ENCODE data around the gene TPD52L1. TPM values are rescaled to one million over a fixed set of nuclear protein-coding genes. Genes with fewer than 3 reads are reported as not detected.

The TPD52L1 gene
- total and polyA plus RNA-seq, 2 donors (not counting 3 experiments of a cell fraction or from before 2014, with no cell fraction given), result 0.29 to 0.37 TPM

DNA sequence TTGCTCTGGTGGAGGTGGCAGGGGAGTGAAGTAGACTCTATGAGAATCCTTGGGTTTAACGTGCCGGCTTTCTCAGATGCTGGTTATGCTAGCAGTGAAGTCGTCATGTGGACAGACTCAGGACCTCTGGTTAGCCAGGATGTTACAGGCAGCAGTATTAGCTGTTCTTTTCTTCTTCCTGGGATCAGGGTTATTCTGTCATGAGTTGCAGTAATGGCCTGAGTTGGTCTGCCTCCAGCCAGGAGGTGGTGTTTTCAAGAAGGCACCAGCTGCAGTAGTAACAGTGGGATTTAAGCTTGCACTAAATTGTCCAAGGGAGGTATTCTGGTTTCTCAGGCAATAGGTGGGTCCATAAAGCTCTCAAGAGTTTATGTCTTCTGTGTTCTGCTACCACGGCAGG, 91.5 kb downstream of the TPD52L1 start:
- Histone ChIP-seq H3K4me1 (ENCODE audit: control insufficient read depth, extremely low read depth, insufficient read depth, low read length) (no peaks in the 10 kb centered on the region), H3K9me3 (replicated peaks; ENCODE audit: control insufficient read depth, insufficient read depth, low read length) (no peaks in the 10 kb centered on the region), H3K4me2 (ENCODE audit: insufficient read depth, low read length) (no peak overlapping the region), H3K79me2 (ENCODE audit: control insufficient read depth, insufficient read depth, low read length) (no peaks in the 10 kb centered on the region), H4K20me1 (replicated peaks; ENCODE audit: control insufficient read depth, extremely low read depth, insufficient read depth, low read length) (no peaks in the 10 kb centered on the region), H3K9ac (replicated peaks; ENCODE audit: extremely low read depth, insufficient read depth, low read length) (no peak overlapping the region), H2AFZ (ENCODE audit: low read depth, low read length) (no peak overlapping the region), H3K27me3 (ENCODE audit: control insufficient read depth in 2 of 2, insufficient read depth in 2 of 2, low read length in 2 of 2) (peaks cover 0 to 2% of the 10 kb centered on the region in 2 experiments), H3K27ac (ENCODE audit: insufficient read depth, low read depth, low read length) (no peak overlapping the region), H3K4me3 (replicated peaks in 1 of 3; ENCODE audit: insufficient read depth in 1 of 3, low read depth in 1 of 3, low read length in 3 of 3) (no peak overlapping the region), H3K36me3 (ENCODE audit: control insufficient read depth in 2 of 2, extremely low read depth in 1 of 2, insufficient read depth in 2 of 2, low read length in 2 of 2) (no peaks in the 10 kb centered on the region), H3K9me1 (replicated peaks; ENCODE audit: control insufficient read depth, extremely low read depth, insufficient read depth, low read length) (no peaks in the 10 kb centered on the region)
- ChIA-PET CTCF (no interaction called here), POLR2A (no interaction called here)
- BruUV-seq (replicated peaks), result no TSS peak
- TF ChIP-seq, protein P1, sequence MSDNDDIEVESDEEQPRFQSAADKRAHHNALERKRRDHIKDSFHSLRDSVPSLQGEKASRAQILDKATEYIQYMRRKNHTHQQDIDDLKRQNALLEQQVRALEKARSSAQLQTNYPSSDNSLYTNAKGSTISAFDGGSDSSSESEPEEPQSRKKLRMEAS (IDR thresholded peaks at IDR 0.05; ENCODE audit: insufficient read depth, insufficient read length), result no peak
- TF ChIP-seq POLR2A (IDR thresholded peaks at IDR 0.05; ENCODE audit: low read depth, low read length) (no peak), GATA2 (IDR thresholded peaks at IDR 0.05; ENCODE audit: insufficient read depth, insufficient read length, low read depth, low read length) (no peak), POLR2AphosphoS5 (IDR thresholded peaks at IDR 0.05; ENCODE audit: insufficient read depth, low read depth, low read length) (no peak), JUN (IDR thresholded peaks at IDR 0.05; ENCODE audit: borderline replicate concordance, insufficient read depth, insufficient read length, low read depth) (no peak), EZH2 (IDR thresholded peaks at IDR 0.05; ENCODE audit: borderline replicate concordance, low read depth, low read length, severe bottlenecking) (no peak), MYC (IDR thresholded peaks at IDR 0.05; ENCODE audit: low read depth, low read length) (no peak), FOS (IDR thresholded peaks at IDR 0.05; ENCODE audit: borderline replicate concordance, insufficient read depth, low read length) (no peak)
- TF ChIP-seq, protein P2, sequence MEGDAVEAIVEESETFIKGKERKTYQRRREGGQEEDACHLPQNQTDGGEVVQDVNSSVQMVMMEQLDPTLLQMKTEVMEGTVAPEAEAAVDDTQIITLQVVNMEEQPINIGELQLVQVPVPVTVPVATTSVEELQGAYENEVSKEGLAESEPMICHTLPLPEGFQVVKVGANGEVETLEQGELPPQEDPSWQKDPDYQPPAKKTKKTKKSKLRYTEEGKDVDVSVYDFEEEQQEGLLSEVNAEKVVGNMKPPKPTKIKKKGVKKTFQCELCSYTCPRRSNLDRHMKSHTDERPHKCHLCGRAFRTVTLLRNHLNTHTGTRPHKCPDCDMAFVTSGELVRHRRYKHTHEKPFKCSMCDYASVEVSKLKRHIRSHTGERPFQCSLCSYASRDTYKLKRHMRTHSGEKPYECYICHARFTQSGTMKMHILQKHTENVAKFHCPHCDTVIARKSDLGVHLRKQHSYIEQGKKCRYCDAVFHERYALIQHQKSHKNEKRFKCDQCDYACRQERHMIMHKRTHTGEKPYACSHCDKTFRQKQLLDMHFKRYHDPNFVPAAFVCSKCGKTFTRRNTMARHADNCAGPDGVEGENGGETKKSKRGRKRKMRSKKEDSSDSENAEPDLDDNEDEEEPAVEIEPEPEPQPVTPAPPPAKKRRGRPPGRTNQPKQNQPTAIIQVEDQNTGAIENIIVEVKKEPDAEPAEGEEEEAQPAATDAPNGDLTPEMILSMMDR (IDR thresholded peaks at IDR 0.05; ENCODE audit: extremely low read depth in 1 of 2, insufficient read depth in 1 of 2, low read depth in 1 of 2, low read length in 2 of 2), result no peak
- FAIRE-seq (no peak), DNase-seq (ENCODE audit: low read depth, low spot score) (no peak)
- intact Hi-C loops (cut with micrococcal nuclease), result no loop called here
- dilution Hi-C loops (cut with MboI; ENCODE audit: extremely low pct_ligation_motif_present, low sequenced_read_pairs), result no loop called here

All from endothelial cell of umbilical vein (primary cell).